IPS-18a (cell line): Measurements from ENCODE around the gene TOR3A.

Source experiments
- H3K27ac ChIP-seq: one replicate; pipeline ENCODE4 v1.5.1; 2013; ENCODE audit warnings: low read length
- H3K27me3 ChIP-seq: one replicate; pipeline ENCODE4 v1.6.1; 2013; ENCODE audit warnings: mild to moderate bottlenecking, low read length; ENCODE audit not compliant: control insufficient read depth, insufficient read depth
- H3K36me3 ChIP-seq: one replicate; pipeline ENCODE4 v1.6.1; 2013; ENCODE audit warnings: low read depth, low read length; ENCODE audit not compliant: control insufficient read depth
- H3K4me1 ChIP-seq: one replicate; pipeline ENCODE4 v1.6.1; 2013; ENCODE audit warnings: low read depth, low read length; ENCODE audit not compliant: control insufficient read depth
- H3K4me3 ChIP-seq: one replicate; pipeline ENCODE4 v1.5.1; 2013; ENCODE audit warnings: low read length
- H3K9ac ChIP-seq: one replicate; pipeline ENCODE4 v1.6.1; 2013; ENCODE audit warnings: mild to moderate bottlenecking, low read length, moderate library complexity
- H3K9me3 ChIP-seq: one replicate; pipeline ENCODE4 v1.6.1; 2013; ENCODE audit warnings: low read depth, low read length; ENCODE audit not compliant: control insufficient read depth

Gene TOR3A

DNA sequence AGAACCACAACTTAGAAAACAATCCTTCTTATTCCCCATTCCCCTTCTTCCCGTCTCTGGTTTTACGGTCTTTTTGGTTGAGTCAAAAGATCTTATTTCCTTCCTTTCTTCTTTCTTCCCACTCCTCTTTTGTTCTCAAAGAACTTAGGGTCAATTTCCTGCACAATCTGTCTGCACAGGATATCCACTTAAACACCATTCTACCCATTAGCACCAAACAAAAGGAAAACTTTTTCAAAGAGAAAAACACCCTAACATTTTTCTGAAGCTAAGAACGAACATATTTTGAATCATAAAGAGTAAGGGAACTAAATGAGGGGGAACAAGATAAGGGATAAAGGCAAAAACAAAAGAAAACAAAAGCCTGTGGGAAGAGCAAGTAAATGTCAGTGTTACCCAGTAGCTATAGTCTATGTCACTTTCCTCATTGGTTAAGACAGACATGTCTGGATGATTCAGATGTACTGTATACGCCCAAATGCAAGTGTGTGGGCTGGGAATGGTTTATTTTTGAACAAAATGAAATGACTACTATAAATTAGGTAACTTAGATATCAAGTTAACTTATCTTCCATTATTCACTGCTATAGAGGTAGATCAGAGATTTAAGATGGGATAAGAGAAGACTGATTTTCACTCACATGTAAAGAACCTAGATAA lies 59.9 kb downstream of the TOR3A start:
- Histone ChIP-seq H3K9ac (no peak overlapping the region), H3K36me3 (no peaks in the 10 kb centered on the region), H3K9me3 (no peaks in the 10 kb centered on the region), H3K27me3 (no peaks in the 10 kb centered on the region), H3K4me1 (peaks cover 12% of the 10 kb centered on the region), H3K27ac (no peak overlapping the region), H3K4me3 (no peak overlapping the region)

DNA sequence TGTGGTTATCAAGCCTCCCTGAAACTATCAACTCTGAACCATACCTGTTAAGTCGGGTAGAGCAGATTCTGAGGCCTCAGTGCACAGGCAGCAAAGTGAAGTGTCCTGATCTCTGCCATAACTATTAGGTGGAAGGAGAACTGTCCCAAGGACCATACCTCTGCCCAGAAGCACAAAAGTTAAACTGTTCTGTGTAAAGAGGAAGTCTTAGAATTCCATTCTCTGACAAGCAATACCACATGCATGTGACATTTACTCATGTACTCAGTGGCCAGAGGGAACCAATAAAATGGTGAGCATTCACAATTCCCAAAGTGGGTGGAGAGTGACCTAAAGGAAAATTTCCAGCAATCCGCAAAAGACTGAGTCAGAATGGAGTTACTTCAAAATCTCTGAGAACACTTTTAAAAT lies 61.0 kb downstream of the TOR3A start:
- H3K27ac ChIP-seq = no peak overlapping the region
- no peak overlapping the region for H3K4me3 ChIP-seq
- no peaks in the 10 kb centered on the region for H3K27me3 ChIP-seq
- H3K4me1 ChIP-seq = peaks cover 12% of the 10 kb centered on the region
- H3K9ac ChIP-seq = no peak overlapping the region
- no peaks in the 10 kb centered on the region for H3K36me3 ChIP-seq
- H3K9me3 ChIP-seq = no peaks in the 10 kb centered on the region

- Histone ChIP-seq H3K9ac (no peak overlapping the region), H3K27ac (no peak overlapping the region), H3K27me3 (no peaks in the 10 kb centered on the region), H3K4me3 (no peak overlapping the region), H3K4me1 (peaks cover 12% of the 10 kb centered on the region), H3K9me3 (no peaks in the 10 kb centered on the region), H3K36me3 (no peaks in the 10 kb centered on the region)
These were observed 61.5 kb downstream of the TOR3A start for GRCh38 chr1:179143322-179143721.

GRCh38 chr1:179144626-179145025 lies 62.8 kb downstream of the TOR3A start:
- H3K27ac ChIP-seq = no peak overlapping the region
- H3K9ac ChIP-seq = no peak overlapping the region
- H3K27me3 ChIP-seq = no peaks in the 10 kb centered on the region
- no peaks in the 10 kb centered on the region for H3K36me3 ChIP-seq
- H3K4me1 ChIP-seq = peaks cover 12% of the 10 kb centered on the region
- H3K4me3 ChIP-seq = no peak overlapping the region
- H3K9me3 ChIP-seq = no peaks in the 10 kb centered on the region

DNA sequence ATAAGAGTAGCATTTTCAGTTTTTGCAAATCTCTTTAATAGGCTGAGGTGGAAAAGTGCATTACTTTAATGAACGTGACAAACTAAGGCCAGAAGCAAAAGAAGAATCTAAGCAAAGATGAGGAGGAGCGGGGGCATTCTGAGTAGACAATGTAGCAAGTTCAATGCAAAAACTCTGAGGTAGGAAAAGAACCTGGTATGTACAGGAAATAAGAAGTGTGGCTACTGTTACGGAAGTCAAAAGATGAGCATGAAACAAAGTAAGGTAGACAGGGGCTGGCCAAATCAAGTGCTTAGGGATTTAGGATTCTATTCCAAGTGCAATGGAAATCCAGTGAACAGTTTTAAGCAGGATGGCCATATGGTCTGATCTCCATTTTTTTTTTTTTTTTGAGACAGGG lies 63.7 kb downstream of the TOR3A start:
- Histone ChIP-seq H3K4me3 (no peak overlapping the region), H3K9me3 (no peaks in the 10 kb centered on the region), H3K9ac (no peak overlapping the region), H3K36me3 (no peaks in the 10 kb centered on the region), H3K27ac (no peak overlapping the region), H3K4me1 (peaks cover 12% of the 10 kb centered on the region), H3K27me3 (no peaks in the 10 kb centered on the region)
